ENCODE results near the gene WASF3. TPM values are rescaled to one million over a fixed set of nuclear protein-coding genes. Genes with fewer than 3 reads are reported as not detected.
"Not testable (repeated sequence)": the region's sequence is repeated elsewhere in the genome, so short reads cannot be mapped to it uniquely, and the experiment has no call there.

WASF3 gene
- total and polyA plus RNA-seq, 8 donors, result 3.6 to 9.3 (median 5.2) TPM

DNA sequence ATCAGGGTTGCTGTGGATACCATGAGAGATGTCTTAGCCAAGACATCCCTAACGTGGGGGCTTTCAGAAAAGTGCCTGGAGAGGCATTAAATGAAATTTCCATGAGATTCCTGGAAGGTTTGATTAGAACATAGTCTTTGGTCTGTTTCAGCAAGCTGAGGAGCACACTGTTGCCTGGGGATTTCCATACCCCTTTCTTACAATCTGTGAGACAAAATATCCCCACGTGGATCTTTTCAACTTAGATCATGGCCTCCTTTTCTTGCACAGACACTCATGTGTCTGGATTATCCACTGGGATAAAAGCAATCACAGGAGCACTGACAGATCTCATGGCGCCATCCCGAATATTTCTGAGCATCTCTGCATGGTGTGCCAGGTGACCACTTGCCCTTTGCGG, 161.4 kb downstream of the WASF3 start:
- Histone ChIP-seq H3K9me3 (no peaks in the 10 kb centered on the region), H3K36me3 (no peaks in the 10 kb centered on the region), H3K27ac (no peak overlapping the region), H3K27me3 (no peaks in the 10 kb centered on the region), H3K4me1 (no peaks in the 10 kb centered on the region), H3K4me3 (no peak overlapping the region)
- FAIRE-seq, result no peak
- no peak for ATAC-seq
- no peak for DNase-seq
- WGBS, 2 donors, result 58 to 79% methylated on average over 5 of the region's 5 CpGs
- intact Hi-C loops (cut with DNase I), result loop anchor here in 1 of 3 donors (10.0 kb wide), 1 partner anchor 206 kb away; no protein-coding TSS in a partner anchor
- TF ChIP-seq, protein P1, sequence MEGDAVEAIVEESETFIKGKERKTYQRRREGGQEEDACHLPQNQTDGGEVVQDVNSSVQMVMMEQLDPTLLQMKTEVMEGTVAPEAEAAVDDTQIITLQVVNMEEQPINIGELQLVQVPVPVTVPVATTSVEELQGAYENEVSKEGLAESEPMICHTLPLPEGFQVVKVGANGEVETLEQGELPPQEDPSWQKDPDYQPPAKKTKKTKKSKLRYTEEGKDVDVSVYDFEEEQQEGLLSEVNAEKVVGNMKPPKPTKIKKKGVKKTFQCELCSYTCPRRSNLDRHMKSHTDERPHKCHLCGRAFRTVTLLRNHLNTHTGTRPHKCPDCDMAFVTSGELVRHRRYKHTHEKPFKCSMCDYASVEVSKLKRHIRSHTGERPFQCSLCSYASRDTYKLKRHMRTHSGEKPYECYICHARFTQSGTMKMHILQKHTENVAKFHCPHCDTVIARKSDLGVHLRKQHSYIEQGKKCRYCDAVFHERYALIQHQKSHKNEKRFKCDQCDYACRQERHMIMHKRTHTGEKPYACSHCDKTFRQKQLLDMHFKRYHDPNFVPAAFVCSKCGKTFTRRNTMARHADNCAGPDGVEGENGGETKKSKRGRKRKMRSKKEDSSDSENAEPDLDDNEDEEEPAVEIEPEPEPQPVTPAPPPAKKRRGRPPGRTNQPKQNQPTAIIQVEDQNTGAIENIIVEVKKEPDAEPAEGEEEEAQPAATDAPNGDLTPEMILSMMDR (IDR thresholded peaks at IDR 0.05), result no peak

DNA sequence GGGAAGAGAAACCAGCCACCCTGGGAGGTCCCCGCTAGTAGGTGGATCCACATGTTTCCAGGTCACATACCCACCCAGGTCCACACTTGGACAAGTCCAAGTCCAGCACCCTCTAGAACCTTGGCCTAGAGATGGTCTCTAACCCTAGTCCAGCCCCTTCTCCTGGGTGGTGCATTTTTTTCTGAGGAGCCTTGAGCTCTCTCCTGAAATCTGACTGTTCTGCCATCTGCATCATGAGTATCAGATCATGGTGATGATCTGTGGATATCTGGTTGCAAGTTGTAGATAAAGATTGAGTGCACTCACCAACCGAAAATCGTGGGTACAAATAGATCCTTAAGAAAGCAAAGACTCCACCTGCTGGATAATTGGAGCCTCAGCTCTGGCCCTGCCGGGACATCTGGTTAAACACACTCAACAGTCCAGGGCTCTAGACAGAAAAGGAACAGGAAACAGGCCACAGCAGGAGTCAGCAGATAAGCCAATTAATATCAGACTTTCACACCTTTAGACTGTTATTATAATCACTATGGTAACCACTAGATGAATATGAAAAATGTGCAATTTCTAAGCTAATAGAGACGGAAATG, 162.0 kb downstream of the WASF3 start:
- no peak for ATAC-seq

DNA sequence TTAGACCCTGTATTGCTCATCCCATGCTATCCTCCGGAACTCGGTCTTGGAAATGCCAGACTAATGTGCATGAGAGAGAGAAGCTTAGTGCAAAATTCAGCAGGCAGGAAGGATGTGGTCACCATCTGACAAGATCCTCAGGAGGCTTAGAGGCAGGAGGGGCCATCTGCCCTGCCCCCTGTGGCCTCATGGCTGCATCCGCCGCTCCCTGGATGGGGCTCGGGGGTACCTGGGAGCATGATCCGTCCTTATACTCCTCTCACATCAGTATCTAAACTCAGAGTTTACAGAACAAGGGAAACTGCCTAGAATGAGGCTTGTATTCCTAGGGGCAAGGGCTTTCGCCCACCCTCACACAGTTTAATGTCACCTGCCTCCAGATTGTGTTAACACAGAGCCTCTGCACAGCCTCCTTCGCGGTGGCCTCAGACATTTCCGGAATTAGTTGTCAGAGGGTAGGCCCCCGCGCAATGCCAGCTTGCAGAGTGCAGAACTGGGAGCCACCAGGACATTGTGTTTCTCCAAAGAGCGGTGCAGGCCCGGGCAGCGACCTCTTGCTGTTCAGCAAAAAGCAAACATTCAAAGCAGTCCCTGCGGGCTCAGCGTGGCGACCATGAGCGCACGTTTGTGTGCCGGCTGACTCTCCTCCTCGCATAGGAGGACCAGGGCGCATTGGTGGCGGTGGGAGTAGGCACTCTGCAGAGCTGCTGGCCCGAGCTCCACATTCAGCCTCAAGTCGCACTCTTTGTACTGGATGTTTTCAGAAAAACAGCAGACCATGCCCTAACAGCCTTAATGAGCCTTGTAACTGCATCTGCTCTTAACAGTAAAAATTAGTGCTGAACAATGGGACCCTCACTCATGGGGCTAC, 164.0 kb downstream of the WASF3 start:
- Histone ChIP-seq H3K27me3 (no peaks in the 10 kb centered on the region), H3K4me3 (no peak overlapping the region), H3K9me3 (no peaks in the 10 kb centered on the region), H3K36me3 (no peaks in the 10 kb centered on the region), H3K27ac (no peak overlapping the region), H3K4me1 (no peaks in the 10 kb centered on the region)
- ATAC-seq (no peak), FAIRE-seq (no peak), DNase-seq (no peak)
- TF ChIP-seq, protein P1 (IDR thresholded peaks at IDR 0.05), result no peak
- intact Hi-C loops (cut with DNase I), result no loop called here
- 54 to 66% methylated on average over 26 of the region's 26 CpGs for WGBS, 2 donors

More for the DNA sequence above, 162.0 kb downstream of the WASF3 start:
- WGBS, 2 donors, result 38 to 55% methylated on average over 5 of the region's 5 CpGs
- no peaks in the 10 kb centered on the region for H3K27me3 ChIP-seq
- no peak overlapping the region for H3K4me3 ChIP-seq
- no peaks in the 10 kb centered on the region for H3K4me1 ChIP-seq
- no peaks in the 10 kb centered on the region for H3K9me3 ChIP-seq
- intact Hi-C loops (cut with DNase I), result loop anchor here in 1 of 3 donors (10.0 kb wide), 1 partner anchor 205 kb away; no protein-coding TSS in a partner anchor
- FAIRE-seq (no peak), DNase-seq (no peak)
- H3K27ac ChIP-seq, result no peak overlapping the region
- no peaks in the 10 kb centered on the region for H3K36me3 ChIP-seq
- TF ChIP-seq, protein P1 (IDR thresholded peaks at IDR 0.05), result no peak

DNA sequence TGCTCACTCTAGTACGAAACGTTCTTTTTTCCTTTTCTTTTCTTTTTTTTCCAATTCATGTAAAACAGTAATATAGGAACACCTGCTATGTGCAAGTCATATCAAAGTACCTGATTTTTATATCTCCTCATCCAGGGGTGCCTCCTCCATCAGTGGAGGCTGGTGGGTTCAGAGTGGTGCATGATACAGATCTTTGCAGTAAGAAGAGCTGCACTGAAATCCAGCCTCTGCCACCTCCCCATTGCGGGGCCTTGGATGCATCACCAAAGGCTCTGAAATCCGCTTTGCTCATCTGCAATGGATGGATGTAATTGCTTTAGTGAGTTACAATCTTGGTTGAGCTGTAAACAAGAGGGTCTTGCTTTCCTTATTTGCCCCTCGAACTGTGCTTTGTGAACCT, 164.8 kb downstream of the WASF3 start:
- TF ChIP-seq, protein P1 (IDR thresholded peaks at IDR 0.05), result no peak
- WGBS, 2 donors, result 58 to 71% methylated on average over 5 of the region's 5 CpGs
- no peak overlapping the region for H3K27ac ChIP-seq
- H3K36me3 ChIP-seq, result no peaks in the 10 kb centered on the region
- FAIRE-seq (no peak), ATAC-seq (no peak), DNase-seq (no peak)
- intact Hi-C loops (cut with DNase I), result no loop called here
- no peaks in the 10 kb centered on the region for H3K9me3 ChIP-seq
- H3K4me3 ChIP-seq, result no peak overlapping the region
- H3K4me1 ChIP-seq, result no peaks in the 10 kb centered on the region
- H3K27me3 ChIP-seq, result no peaks in the 10 kb centered on the region

DNA sequence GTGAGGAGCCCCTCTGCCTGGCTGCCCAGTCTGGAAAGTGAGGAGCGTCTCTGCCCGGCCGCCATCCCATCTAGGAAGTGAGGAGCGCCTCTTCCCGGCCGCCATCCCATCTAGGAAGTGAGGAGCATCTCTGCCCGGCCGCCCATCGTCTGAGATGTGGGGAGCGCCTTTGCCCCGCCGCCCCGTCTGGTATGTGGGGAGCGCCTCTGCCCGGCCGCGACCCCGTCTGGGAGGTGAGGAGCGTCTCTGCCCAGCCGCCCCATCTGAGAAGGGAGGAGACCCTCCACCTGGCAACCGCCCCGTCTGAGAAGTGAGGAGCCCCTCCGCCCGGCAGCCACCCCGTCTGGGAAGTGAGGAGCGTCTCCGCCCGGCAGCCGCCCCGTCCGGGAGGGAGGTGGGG, 166.1 kb downstream of the WASF3 start:
- intact Hi-C loops (cut with DNase I); H3K4me1 ChIP-seq; DNase-seq; ATAC-seq; H3K27me3 ChIP-seq; H3K9me3 ChIP-seq; FAIRE-seq; H3K36me3 ChIP-seq; H3K27ac ChIP-seq; H3K4me3 ChIP-seq: not testable (repeated sequence)
- whole genome bisulfite sequencing, 2 donors, result 90 to 93% methylated on average over 9 to 17 of the region's 31 CpGs

Data from pancreas (tissue), 10 donors.